ENCODE results near the gene BICC1. TPM values are rescaled to one million over a fixed set of nuclear protein-coding genes. Genes with fewer than 3 reads are reported as not detected.

BICC1 gene
- total and polyA plus RNA-seq, 2 donors (not counting 1 experiment from before 2014, with no cell fraction given): 22.6 to 64.7 TPM

GRCh38 chr10:58780476-58780875 is 267.8 kb downstream of the BICC1 start:
- Histone ChIP-seq H3K36me3 (ENCODE audit: control insufficient read depth, insufficient read depth, low read length) (no peaks in the 10 kb centered on the region), H3K4me1 (ENCODE audit: control insufficient read depth, extremely low read depth, insufficient read depth, low read length) (peaks cover 14% of the 10 kb centered on the region), H3K4me3 (replicated peaks in 1 of 4; ENCODE audit: control extremely low read depth in 1 of 4, insufficient read depth in 1 of 4, low read depth in 3 of 4, low read length in 4 of 4) (no peak overlapping the region), H4K20me1 (ENCODE audit: control insufficient read depth, extremely low read depth, insufficient read depth, low read length) (no peaks in the 10 kb centered on the region), H3K9me3 (ENCODE audit: control insufficient read depth, insufficient read depth, low read depth, low read length) (no peaks in the 10 kb centered on the region), H3K9ac (ENCODE audit: insufficient read depth, low read length) (no peak overlapping the region), H3K4me2 (ENCODE audit: extremely low read depth, insufficient read depth, low read length) (no peak overlapping the region), H2AFZ (ENCODE audit: low read length) (no peak overlapping the region), H3K27ac (ENCODE audit: insufficient read depth, low read length) (no peak overlapping the region), H3K27me3 (ENCODE audit: control insufficient read depth, insufficient read depth, low read length) (no peaks in the 10 kb centered on the region), H3K79me2 (ENCODE audit: control insufficient read depth, insufficient read depth, low read length) (no peaks in the 10 kb centered on the region)
- DNase-seq (ENCODE audit: low read depth in 2 of 2): peak in 1 of 2 donors; percentile 57
- TF ChIP-seq CTCF (conservative IDR thresholded peaks at IDR 0.05 in 1 of 2, IDR thresholded peaks at IDR 0.05 in 1 of 2; ENCODE audit: low read depth in 1 of 2, low read length in 2 of 2): no peak
- TF ChIP-seq EZH2 (IDR thresholded peaks at IDR 0.05; ENCODE audit: low read length, missing control alignments): no peak

- no peaks in the 10 kb centered on the region for H3K9me3 ChIP-seq (ENCODE audit: control insufficient read depth, insufficient read depth, low read depth, low read length)
- DNase-seq (ENCODE audit: low read depth in 2 of 2): peak; percentile 40 to 65
- H3K79me2 ChIP-seq (ENCODE audit: control insufficient read depth, insufficient read depth, low read length): no peaks in the 10 kb centered on the region
- H4K20me1 ChIP-seq (ENCODE audit: control insufficient read depth, extremely low read depth, insufficient read depth, low read length): no peaks in the 10 kb centered on the region
- no peak overlapping the region for H2AFZ ChIP-seq (ENCODE audit: low read length)
- H3K36me3 ChIP-seq (ENCODE audit: control insufficient read depth, insufficient read depth, low read length): no peaks in the 10 kb centered on the region
- no peak overlapping the region for H3K4me3 ChIP-seq (replicated peaks in 1 of 4; ENCODE audit: control extremely low read depth in 1 of 4, insufficient read depth in 1 of 4, low read depth in 3 of 4, low read length in 4 of 4)
- H3K27ac ChIP-seq (ENCODE audit: insufficient read depth, low read length): no peak overlapping the region
- H3K9ac ChIP-seq (ENCODE audit: insufficient read depth, low read length): no peak overlapping the region
- H3K4me2 ChIP-seq (ENCODE audit: extremely low read depth, insufficient read depth, low read length): no peak overlapping the region
- TF ChIP-seq EZH2 (IDR thresholded peaks at IDR 0.05; ENCODE audit: low read length, missing control alignments): no peak
- TF ChIP-seq CTCF (conservative IDR thresholded peaks at IDR 0.05 in 1 of 2, IDR thresholded peaks at IDR 0.05 in 1 of 2; ENCODE audit: low read depth in 1 of 2, low read length in 2 of 2): peak; percentile 42 to 54
- H3K27me3 ChIP-seq (ENCODE audit: control insufficient read depth, insufficient read depth, low read length): no peaks in the 10 kb centered on the region
- H3K4me1 ChIP-seq (ENCODE audit: control insufficient read depth, extremely low read depth, insufficient read depth, low read length): peaks cover 5% of the 10 kb centered on the region
These were observed 269.3 kb downstream of the BICC1 start for GRCh38 chr10:58781873-58782488.

GRCh38 chr10:58782876-58783851 is 270.5 kb downstream of the BICC1 start:
- Histone ChIP-seq H3K4me2 (ENCODE audit: extremely low read depth, insufficient read depth, low read length) (peak overlapping the region; percentile 20), H3K9ac (ENCODE audit: insufficient read depth, low read length) (no peak overlapping the region), H3K9me3 (ENCODE audit: control insufficient read depth, insufficient read depth, low read depth, low read length) (no peaks in the 10 kb centered on the region), H2AFZ (ENCODE audit: low read length) (no peak overlapping the region), H3K4me3 (replicated peaks in 1 of 4; ENCODE audit: control extremely low read depth in 1 of 4, insufficient read depth in 1 of 4, low read depth in 3 of 4, low read length in 4 of 4) (no peak overlapping the region), H4K20me1 (ENCODE audit: control insufficient read depth, extremely low read depth, insufficient read depth, low read length) (no peaks in the 10 kb centered on the region), H3K27me3 (ENCODE audit: control insufficient read depth, insufficient read depth, low read length) (no peaks in the 10 kb centered on the region), H3K79me2 (ENCODE audit: control insufficient read depth, insufficient read depth, low read length) (no peaks in the 10 kb centered on the region), H3K27ac (ENCODE audit: insufficient read depth, low read length) (no peak overlapping the region), H3K4me1 (ENCODE audit: control insufficient read depth, extremely low read depth, insufficient read depth, low read length) (peaks cover 5% of the 10 kb centered on the region), H3K36me3 (ENCODE audit: control insufficient read depth, insufficient read depth, low read length) (no peaks in the 10 kb centered on the region)
- peak; percentile 25 to 80 for DNase-seq (ENCODE audit: low read depth in 2 of 2)
- TF ChIP-seq CTCF (conservative IDR thresholded peaks at IDR 0.05 in 1 of 2, IDR thresholded peaks at IDR 0.05 in 1 of 2; ENCODE audit: low read depth in 1 of 2, low read length in 2 of 2): no peak
- TF ChIP-seq EZH2 (IDR thresholded peaks at IDR 0.05; ENCODE audit: low read length, missing control alignments): no peak
